ENCODE measurements around the gene MYOF.

Gene MYOF

GRCh38 chr10:93271347-93271746 lies 210.8 kb downstream of the MYOF start:
- no peak for TF ChIP-seq JUND (IDR thresholded peaks at IDR 0.05; ENCODE audit: low read depth)
- DNase-seq (ENCODE audit: low read depth in 1 of 2, low spot score in 1 of 2), result no peak
- in situ Hi-C loops (cut with HindIII; ENCODE audit: low pct_unique_long_range_greater_than_20kb, low sequenced_read_pairs), result no loop called here

- in situ Hi-C loops (cut with HindIII; ENCODE audit: low pct_unique_long_range_greater_than_20kb, low sequenced_read_pairs), result no loop called here
- no peak for TF ChIP-seq JUND (IDR thresholded peaks at IDR 0.05; ENCODE audit: low read depth)
- no peak for DNase-seq (ENCODE audit: low read depth in 1 of 2, low spot score in 1 of 2)
These were observed 212.9 kb downstream of the MYOF start for GRCh38 chr10:93269281-93269680.

- no peak for DNase-seq (ENCODE audit: low read depth in 1 of 2, low spot score in 1 of 2)
- no peak for TF ChIP-seq JUND (IDR thresholded peaks at IDR 0.05; ENCODE audit: low read depth)
- in situ Hi-C loops (cut with HindIII; ENCODE audit: low pct_unique_long_range_greater_than_20kb, low sequenced_read_pairs), result no loop called here
These were observed 214.1 kb downstream of the MYOF start for GRCh38 chr10:93268021-93268420.

GRCh38 chr10:93267521-93267920 lies 214.6 kb downstream of the MYOF start:
- no peak for TF ChIP-seq JUND (IDR thresholded peaks at IDR 0.05; ENCODE audit: low read depth)
- in situ Hi-C loops (cut with HindIII; ENCODE audit: low pct_unique_long_range_greater_than_20kb, low sequenced_read_pairs), result no loop called here
- DNase-seq (ENCODE audit: low read depth in 1 of 2, low spot score in 1 of 2), result no peak

GRCh38 chr10:93266858-93267257 lies 215.3 kb downstream of the MYOF start:
- in situ Hi-C loops (cut with HindIII; ENCODE audit: low pct_unique_long_range_greater_than_20kb, low sequenced_read_pairs), result no loop called here
- no peak for TF ChIP-seq JUND (IDR thresholded peaks at IDR 0.05; ENCODE audit: low read depth)
- DNase-seq (ENCODE audit: low read depth in 1 of 2, low spot score in 1 of 2), result no peak

- in situ Hi-C loops (cut with HindIII; ENCODE audit: low pct_unique_long_range_greater_than_20kb, low sequenced_read_pairs), result no loop called here
- no peak for DNase-seq (ENCODE audit: low read depth in 1 of 2, low spot score in 1 of 2)
- no peak for TF ChIP-seq JUND (IDR thresholded peaks at IDR 0.05; ENCODE audit: low read depth)
These were observed 220.0 kb downstream of the MYOF start for GRCh38 chr10:93261961-93262610.

- in situ Hi-C loops (cut with HindIII; ENCODE audit: low pct_unique_long_range_greater_than_20kb, low sequenced_read_pairs), result no loop called here
- DNase-seq (ENCODE audit: low read depth in 1 of 2, low spot score in 1 of 2), result peak in 1 of 2 experiments; percentile 53
- peak; percentile 27; the same call in 1 of the 2 replicates for TF ChIP-seq JUND (IDR thresholded peaks at IDR 0.05; ENCODE audit: low read depth)
These were observed 221.0 kb downstream of the MYOF start for GRCh38 chr10:93261089-93261488.

GRCh38 chr10:93259126-93259525 lies 223.0 kb downstream of the MYOF start:
- in situ Hi-C loops (cut with HindIII; ENCODE audit: low pct_unique_long_range_greater_than_20kb, low sequenced_read_pairs), result no loop called here
- TF ChIP-seq JUND (IDR thresholded peaks at IDR 0.05; ENCODE audit: low read depth), result no peak
- DNase-seq (ENCODE audit: low read depth in 1 of 2, low spot score in 1 of 2), result peak in 1 of 2 experiments; percentile 48
